Measurements from ENCODE around the gene PHLPP1.

Gene PHLPP1

DNA sequence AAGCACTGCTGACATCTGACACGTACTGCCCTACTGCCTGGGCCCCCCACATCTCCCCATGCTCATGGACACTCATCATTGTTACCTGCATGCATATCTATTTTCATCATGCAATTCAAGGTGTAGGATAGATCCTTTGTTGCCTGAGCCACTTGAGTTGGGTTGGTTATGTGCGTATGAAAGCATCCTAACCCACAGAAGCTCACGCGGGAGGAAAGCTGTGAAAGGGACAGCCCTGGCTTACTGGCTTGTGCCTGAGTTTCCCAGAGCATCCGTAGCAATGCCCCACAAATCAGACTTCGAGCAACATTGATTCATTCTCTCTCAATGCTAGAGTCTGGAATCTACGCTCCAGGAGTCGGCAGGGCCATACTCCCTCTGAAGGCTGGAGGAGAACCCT lies 285.5 kb downstream of the PHLPP1 start:
- H3K4me3 Mint-ChIP-seq: no peak overlapping the region
- H3K36me3 Mint-ChIP-seq (ENCODE audit: insufficient read depth): no peaks in the 10 kb centered on the region
- H3K27me3 Mint-ChIP-seq: peaks cover 23% of the 10 kb centered on the region
- ATAC-seq (replicated peaks; ENCODE audit: extremely low read depth, poor library complexity, severe bottlenecking) (no peak), DNase-seq (ENCODE audit: low spot score in 2 of 2) (no peak)
- no peak overlapping the region for H3K27ac Mint-ChIP-seq (ENCODE audit: low read depth)
- no peaks in the 10 kb centered on the region for H3K9me3 Mint-ChIP-seq
- H3K4me1 Mint-ChIP-seq: no peaks in the 10 kb centered on the region

DNA sequence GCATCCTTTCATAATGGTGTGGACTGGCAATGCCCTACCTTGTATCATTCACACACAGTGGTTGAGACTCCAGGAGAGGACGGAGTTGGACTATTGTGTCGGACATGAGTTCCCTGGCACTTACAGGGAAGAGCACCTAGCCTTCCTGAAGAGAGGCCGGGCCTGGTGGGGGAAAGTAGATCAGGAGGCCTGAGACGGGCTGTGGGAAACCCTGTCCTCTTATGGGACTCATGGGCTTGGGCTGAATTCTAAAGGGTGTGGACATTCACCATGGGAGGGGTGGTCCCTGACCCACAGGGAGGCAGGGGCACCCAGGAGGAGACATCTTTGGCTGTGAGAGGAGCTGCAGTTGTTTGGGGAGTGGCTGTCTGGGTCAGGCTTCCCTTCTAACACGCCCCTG lies 286.5 kb downstream of the PHLPP1 start:
- H3K4me3 Mint-ChIP-seq: no peak overlapping the region
- no peak overlapping the region for H3K27ac Mint-ChIP-seq (ENCODE audit: low read depth)
- peaks cover 23% of the 10 kb centered on the region for H3K27me3 Mint-ChIP-seq
- DNase-seq (ENCODE audit: low spot score in 2 of 2): peak in 1 of 2 donors; percentile 4
- ATAC-seq (replicated peaks; ENCODE audit: extremely low read depth, poor library complexity, severe bottlenecking): no peak
- H3K36me3 Mint-ChIP-seq (ENCODE audit: insufficient read depth): no peaks in the 10 kb centered on the region
- no peaks in the 10 kb centered on the region for H3K9me3 Mint-ChIP-seq
- no peaks in the 10 kb centered on the region for H3K4me1 Mint-ChIP-seq

DNA sequence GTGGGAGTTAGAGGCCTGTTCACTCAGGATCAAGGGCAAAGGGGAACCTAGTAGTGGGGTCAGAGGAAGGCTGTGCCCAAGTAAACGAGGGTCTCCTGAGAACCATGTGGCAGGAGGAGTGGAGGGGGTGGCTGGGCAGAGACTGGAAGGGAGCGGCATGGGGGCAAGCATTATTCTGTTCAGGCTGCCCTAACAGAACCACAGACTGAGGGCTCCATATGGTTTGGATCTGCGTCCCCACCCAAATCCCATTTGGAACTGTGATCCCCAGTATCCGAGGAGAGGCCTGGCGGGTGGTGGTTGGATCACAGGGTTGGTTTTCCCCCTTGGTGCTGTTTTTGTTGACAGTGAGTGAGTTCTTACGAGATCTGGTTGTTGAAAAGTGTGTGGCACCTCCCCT lies 287.0 kb downstream of the PHLPP1 start:
- no peaks in the 10 kb centered on the region for H3K36me3 Mint-ChIP-seq (ENCODE audit: insufficient read depth)

DNA sequence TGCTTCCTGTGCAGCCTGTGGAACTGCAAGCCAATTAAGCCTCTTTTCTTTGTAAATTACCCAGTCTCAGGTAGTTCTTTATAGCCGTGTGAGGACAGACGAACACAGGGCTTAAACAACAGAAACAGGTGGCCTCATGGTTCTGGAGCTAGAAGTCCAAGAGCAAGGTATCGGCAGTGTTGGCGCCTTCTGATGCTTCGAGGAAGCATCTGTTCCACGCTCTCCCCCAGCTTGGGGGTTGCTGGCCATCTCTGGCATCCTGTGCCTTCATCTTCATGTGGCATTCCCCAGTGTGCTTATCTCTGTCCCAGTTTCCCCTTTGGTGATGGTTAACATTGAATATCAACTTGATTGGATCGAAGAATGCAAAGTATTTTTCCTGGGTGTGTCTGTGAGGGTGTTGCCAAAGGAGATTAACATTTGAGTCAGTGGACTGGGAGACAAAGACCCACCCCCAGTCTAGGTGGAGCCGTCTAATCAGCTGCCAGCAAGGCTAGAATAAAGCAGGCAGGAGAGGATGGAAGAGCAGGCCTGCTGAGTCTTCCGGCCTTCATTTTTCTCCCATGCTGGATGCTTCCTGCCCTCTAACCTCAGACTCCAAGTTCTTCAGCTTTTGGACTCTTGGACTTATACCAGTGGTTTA lies 287.6 kb downstream of the PHLPP1 start:
- ATAC-seq (replicated peaks; ENCODE audit: extremely low read depth, poor library complexity, severe bottlenecking) (no peak), DNase-seq (ENCODE audit: low spot score in 2 of 2) (no peak)
- Mint-ChIP-seq H3K4me3 (no peak overlapping the region), H3K36me3 (ENCODE audit: insufficient read depth) (no peaks in the 10 kb centered on the region), H3K9me3 (no peaks in the 10 kb centered on the region), H3K27ac (ENCODE audit: low read depth) (no peak overlapping the region), H3K27me3 (peaks cover 22% of the 10 kb centered on the region), H3K4me1 (no peaks in the 10 kb centered on the region)

More for the DNA sequence above, 287.0 kb downstream of the PHLPP1 start:
- ATAC-seq (replicated peaks; ENCODE audit: extremely low read depth, poor library complexity, severe bottlenecking) (no peak), DNase-seq (ENCODE audit: low spot score in 2 of 2) (no peak)
- H3K9me3 Mint-ChIP-seq: no peaks in the 10 kb centered on the region
- no peaks in the 10 kb centered on the region for H3K4me1 Mint-ChIP-seq
- no peak overlapping the region for H3K27ac Mint-ChIP-seq (ENCODE audit: low read depth)
- H3K4me3 Mint-ChIP-seq: no peak overlapping the region
- H3K27me3 Mint-ChIP-seq: peaks cover 23% of the 10 kb centered on the region

DNA sequence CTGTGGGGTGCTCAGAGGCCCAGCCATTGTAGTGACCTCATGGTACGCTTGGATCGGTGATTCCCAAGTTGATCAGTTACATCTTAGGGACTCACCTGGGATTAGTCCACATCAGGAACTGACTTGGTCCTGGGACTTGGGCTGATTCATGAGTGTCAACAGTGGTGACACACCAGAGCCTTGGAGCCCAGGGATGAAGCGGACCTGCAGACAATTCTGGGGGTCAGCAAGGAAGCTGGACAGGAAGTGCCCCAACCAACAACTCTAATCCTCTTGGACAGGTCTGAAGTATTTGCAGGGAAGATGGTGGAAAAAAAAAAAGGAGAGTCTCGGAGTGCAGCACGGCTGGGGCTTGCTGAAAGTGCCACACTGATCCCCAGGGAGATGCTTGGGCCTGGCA lies 288.6 kb downstream of the PHLPP1 start:
- ATAC-seq (replicated peaks; ENCODE audit: extremely low read depth, poor library complexity, severe bottlenecking) (no peak), DNase-seq (ENCODE audit: low spot score in 2 of 2) (no peak)
- H3K4me3 Mint-ChIP-seq: no peak overlapping the region
- H3K36me3 Mint-ChIP-seq (ENCODE audit: insufficient read depth): no peaks in the 10 kb centered on the region
- H3K27me3 Mint-ChIP-seq: peaks cover 12% of the 10 kb centered on the region
- H3K9me3 Mint-ChIP-seq: no peaks in the 10 kb centered on the region
- no peak overlapping the region for H3K27ac Mint-ChIP-seq (ENCODE audit: low read depth)
- no peaks in the 10 kb centered on the region for H3K4me1 Mint-ChIP-seq

DNA sequence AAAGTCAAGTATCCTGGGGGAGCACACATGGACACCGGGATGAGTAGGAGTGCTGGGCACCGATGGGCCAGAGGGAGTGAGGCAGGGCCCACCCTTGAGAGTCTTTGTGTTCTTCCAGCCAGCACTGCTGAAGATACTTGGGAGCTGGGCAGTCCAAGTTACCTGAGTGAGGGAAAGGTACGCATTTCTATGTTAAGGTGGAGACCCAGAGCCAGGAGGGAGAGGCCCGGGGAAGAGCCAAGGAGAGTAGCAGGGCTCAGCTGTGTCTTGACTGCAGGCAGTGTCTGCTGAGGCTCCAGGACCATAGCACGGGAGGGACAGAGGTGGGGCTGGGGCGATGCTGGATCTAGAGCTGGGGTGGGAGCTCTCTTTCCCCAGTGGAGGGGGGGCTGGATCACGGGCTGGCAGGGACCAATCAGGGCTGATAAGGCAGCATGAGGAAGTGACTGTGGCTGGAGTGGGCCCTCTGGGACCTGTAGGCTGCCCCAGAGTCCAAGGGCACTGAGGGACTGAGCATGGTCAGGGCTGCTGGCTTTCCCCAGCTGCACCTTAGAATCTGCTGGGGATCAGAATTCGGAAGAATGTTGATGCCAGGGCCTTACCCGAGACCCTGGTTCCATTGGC lies 289.2 kb downstream of the PHLPP1 start:
- DNase-seq (ENCODE audit: low spot score in 2 of 2) (peak in 1 of 2 donors; percentile 9), ATAC-seq (replicated peaks; ENCODE audit: extremely low read depth, poor library complexity, severe bottlenecking) (no peak)
- Mint-ChIP-seq H3K4me1 (no peaks in the 10 kb centered on the region), H3K27ac (ENCODE audit: low read depth) (no peak overlapping the region), H3K4me3 (no peak overlapping the region), H3K27me3 (peaks cover 5% of the 10 kb centered on the region), H3K9me3 (no peaks in the 10 kb centered on the region), H3K36me3 (ENCODE audit: insufficient read depth) (no peaks in the 10 kb centered on the region)

DNA sequence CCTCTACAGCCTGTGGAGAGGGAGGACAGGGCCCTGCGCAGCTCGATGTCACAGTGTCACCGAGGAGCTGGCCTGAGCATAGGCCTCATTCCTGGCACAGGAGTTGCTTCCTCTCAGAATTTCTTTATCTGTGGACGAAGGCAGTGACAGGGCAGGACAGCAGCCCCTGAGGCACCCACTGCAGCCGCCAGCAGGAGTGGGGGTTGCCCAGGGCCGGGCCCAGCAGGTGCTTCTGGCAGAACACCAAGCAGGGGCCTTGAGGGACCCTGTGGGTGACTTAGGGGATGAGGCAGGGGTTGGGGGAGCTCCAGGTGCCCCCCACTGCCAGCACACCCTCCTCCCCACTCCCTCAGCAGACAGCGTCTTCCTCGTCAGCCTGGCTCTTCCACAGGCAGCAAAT lies 290.0 kb downstream of the PHLPP1 start:
- H3K36me3 Mint-ChIP-seq (ENCODE audit: insufficient read depth): no peaks in the 10 kb centered on the region
- no peak overlapping the region for H3K4me3 Mint-ChIP-seq
- H3K4me1 Mint-ChIP-seq: no peaks in the 10 kb centered on the region
- ATAC-seq (replicated peaks; ENCODE audit: extremely low read depth, poor library complexity, severe bottlenecking) (no peak), DNase-seq (ENCODE audit: low spot score in 2 of 2) (peak in 1 of 2 donors; percentile 4)
- H3K27ac Mint-ChIP-seq (ENCODE audit: low read depth): no peak overlapping the region
- H3K27me3 Mint-ChIP-seq: no peaks in the 10 kb centered on the region
- no peaks in the 10 kb centered on the region for H3K9me3 Mint-ChIP-seq

DNA sequence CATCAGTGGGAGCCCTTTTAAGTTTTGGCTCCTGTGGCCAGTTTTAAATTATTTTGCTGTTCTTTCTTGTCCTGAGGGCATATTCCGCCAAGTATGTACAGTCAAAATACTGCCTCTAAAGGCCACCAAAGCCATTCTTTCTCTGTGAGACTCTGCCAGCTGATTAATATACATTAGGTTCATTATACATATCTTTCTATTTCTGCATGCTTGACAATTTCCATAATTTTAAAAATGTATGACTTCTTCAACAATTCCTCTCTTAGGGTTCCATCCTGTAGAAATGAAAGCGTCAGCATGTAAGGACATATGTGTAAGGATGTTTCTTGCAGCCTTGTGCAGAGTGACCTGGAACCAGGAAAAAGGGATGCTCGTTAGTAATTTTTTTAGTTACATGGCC lies 291.9 kb downstream of the PHLPP1 start:
- DNase-seq (ENCODE audit: low spot score in 2 of 2): no peak
- no peak overlapping the region for H3K27ac Mint-ChIP-seq (ENCODE audit: low read depth)
- no peaks in the 10 kb centered on the region for H3K4me1 Mint-ChIP-seq
- H3K27me3 Mint-ChIP-seq: peaks cover 6% of the 10 kb centered on the region
- no peak for ATAC-seq (replicated peaks; ENCODE audit: extremely low read depth, poor library complexity, severe bottlenecking)
- no peaks in the 10 kb centered on the region for H3K36me3 Mint-ChIP-seq (ENCODE audit: insufficient read depth)
- no peaks in the 10 kb centered on the region for H3K9me3 Mint-ChIP-seq
- no peak overlapping the region for H3K4me3 Mint-ChIP-seq

DNA sequence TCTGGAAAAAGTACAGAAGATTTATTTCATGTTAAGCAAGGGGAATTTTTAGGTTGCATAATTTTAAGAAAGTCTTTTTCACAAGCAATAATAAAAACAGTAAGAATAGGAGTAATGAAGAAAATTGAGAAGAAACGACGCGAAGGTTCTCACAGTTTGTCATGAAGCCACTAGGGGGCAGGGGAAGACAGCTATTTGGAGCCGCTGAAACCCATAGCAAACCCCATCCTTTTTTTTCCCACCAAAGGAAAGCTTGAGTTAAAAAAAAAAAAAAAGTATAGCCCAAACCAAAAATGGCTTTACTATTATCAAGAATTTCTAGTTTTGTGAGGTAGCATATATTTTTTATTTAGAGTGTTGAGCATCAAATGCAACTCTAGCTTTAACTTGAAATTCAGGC lies 300.9 kb downstream of the PHLPP1 start:
- Mint-ChIP-seq H3K4me3 (no peak overlapping the region), H3K36me3 (ENCODE audit: insufficient read depth) (no peaks in the 10 kb centered on the region), H3K27me3 (peaks cover 44% of the 10 kb centered on the region), H3K27ac (ENCODE audit: low read depth) (no peak overlapping the region), H3K4me1 (no peaks in the 10 kb centered on the region), H3K9me3 (peaks cover 8% of the 10 kb centered on the region)
- ATAC-seq (replicated peaks; ENCODE audit: extremely low read depth, poor library complexity, severe bottlenecking): no peak
- DNase-seq (ENCODE audit: low spot score in 2 of 2): peak in 1 of 2 donors; percentile 14

DNA sequence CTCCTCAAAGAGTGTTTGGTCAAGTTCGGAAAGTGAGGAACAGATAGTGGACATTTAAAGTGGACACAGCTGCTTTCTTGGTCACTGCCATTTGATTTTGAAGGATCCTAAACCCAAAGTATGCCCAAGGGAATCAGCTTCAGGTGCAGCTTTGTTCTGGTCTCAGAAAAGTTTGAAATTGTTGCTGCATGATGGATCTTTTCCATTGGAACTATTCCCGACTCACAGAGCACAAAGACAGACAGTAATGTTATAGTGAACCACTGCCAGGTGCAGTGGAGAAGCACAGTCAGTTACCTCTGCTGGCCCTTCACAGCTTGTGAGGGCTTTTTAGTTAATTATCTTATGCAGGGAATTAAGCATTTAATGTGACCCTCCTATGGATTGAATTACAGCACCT lies 301.7 kb downstream of the PHLPP1 start:
- DNase-seq (ENCODE audit: low spot score in 2 of 2) (no peak), ATAC-seq (replicated peaks; ENCODE audit: extremely low read depth, poor library complexity, severe bottlenecking) (no peak)
- Mint-ChIP-seq H3K9me3 (peaks cover 8% of the 10 kb centered on the region), H3K27me3 (peaks cover 40% of the 10 kb centered on the region), H3K4me1 (no peaks in the 10 kb centered on the region), H3K27ac (ENCODE audit: low read depth) (no peak overlapping the region), H3K36me3 (ENCODE audit: insufficient read depth) (no peaks in the 10 kb centered on the region), H3K4me3 (no peak overlapping the region)

DNA sequence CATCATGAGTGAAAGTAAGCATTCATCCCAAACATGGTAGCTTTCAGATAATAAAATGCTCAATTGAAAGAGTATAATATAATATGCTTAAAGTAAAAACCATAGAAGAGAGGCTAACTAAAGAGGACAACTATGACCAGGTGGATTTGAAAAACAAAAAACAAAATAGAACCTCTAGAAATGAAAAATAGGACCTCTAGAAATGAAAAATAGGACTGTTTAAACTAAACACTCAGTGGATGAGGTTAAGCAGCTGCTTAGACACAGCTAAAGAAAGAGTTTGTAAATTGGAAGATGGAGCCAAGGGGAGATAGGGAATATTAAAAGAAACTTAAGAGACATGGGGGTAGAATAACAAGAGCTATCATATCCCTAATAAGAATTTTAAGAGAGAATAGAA lies 302.6 kb downstream of the PHLPP1 start:
- DNase-seq (ENCODE audit: low spot score in 2 of 2) (no peak), ATAC-seq (replicated peaks; ENCODE audit: extremely low read depth, poor library complexity, severe bottlenecking) (no peak)
- H3K27me3 Mint-ChIP-seq: peaks cover 31% of the 10 kb centered on the region
- no peaks in the 10 kb centered on the region for H3K4me1 Mint-ChIP-seq
- H3K9me3 Mint-ChIP-seq: peaks cover 8% of the 10 kb centered on the region
- no peak overlapping the region for H3K27ac Mint-ChIP-seq (ENCODE audit: low read depth)
- H3K4me3 Mint-ChIP-seq: no peak overlapping the region
- no peaks in the 10 kb centered on the region for H3K36me3 Mint-ChIP-seq (ENCODE audit: insufficient read depth)

DNA sequence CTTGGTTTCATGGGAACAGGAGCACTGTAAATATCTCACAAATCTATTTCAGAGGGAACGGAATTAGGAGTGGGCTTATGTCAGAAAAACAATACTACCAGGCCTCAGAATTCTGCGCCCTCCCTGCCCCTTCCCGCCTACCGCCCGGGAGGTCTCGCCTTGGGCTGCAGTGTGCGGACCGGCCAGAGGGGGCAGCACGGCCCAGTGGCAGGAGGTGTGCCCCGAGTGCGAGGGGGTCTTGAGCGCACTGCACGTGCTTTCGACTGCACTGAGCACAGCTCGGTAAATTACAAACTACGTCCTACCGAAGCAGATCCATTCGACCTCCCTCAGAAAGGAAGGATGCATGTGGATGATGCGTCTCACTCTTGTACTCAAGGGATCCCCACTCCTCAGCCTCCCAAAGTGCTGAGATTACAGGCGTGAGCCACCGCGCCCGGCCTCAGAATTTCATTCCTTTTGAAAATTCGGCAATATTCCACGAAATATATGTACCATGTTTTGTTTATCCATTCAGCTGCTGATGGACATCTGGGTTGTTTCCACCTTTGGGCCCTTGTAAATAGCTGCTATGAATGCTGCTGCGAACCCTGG lies 307.2 kb downstream of the PHLPP1 start:
- Mint-ChIP-seq H3K4me3 (no peak overlapping the region), H3K27me3 (no peaks in the 10 kb centered on the region), H3K27ac (ENCODE audit: low read depth) (no peak overlapping the region), H3K36me3 (ENCODE audit: insufficient read depth) (no peaks in the 10 kb centered on the region), H3K4me1 (no peaks in the 10 kb centered on the region), H3K9me3 (peaks cover 8% of the 10 kb centered on the region)
- ATAC-seq (replicated peaks; ENCODE audit: extremely low read depth, poor library complexity, severe bottlenecking): no peak
- no peak for DNase-seq (ENCODE audit: low spot score in 2 of 2)

Measured in central memory CD8-positive, alpha-beta T cell (primary cell).